C4-2B (cell line): ENCODE data around the gene XG.
"Not testable (repeated sequence)": the region's sequence is repeated elsewhere in the genome, so short reads cannot be mapped to it uniquely, and the experiment has no call there.

Experiments
- ZFX ChIP-seq: fragments of 450-650 bp; IDR thresholded peaks from 2 replicates; pipeline ENCODE4 v1.6.1; 2017
- TF ChIP-seq, protein P1 (sequence below): fragments of 450-650 bp; conservative IDR thresholded peaks from 2 replicates; pipeline ENCODE4 v1.5.1; 2017; ENCODE audit warnings: mild to moderate bottlenecking

DNA sequence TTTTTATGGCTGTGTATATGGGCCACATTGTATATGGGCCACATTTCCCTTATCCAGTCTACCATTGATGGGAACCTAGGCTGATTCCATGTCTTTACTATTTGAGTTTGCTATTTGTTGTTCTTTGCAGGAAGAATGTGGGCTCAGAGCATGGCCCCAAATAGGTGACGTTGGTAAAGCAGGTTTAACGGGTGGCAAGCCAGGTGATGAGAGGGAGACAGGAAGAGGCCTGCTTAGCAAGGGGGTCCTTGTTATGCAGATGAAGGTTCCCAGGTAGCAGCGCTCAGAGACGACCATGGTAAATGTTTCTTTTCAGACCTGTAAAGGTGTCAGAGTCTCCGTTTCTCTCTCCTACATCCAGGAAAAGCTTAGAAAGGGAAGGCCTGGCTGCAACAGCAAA is 48.1 kb downstream of the XG start:
- not testable (repeated sequence) for TF ChIP-seq ZFX
- TF ChIP-seq, protein P1, sequence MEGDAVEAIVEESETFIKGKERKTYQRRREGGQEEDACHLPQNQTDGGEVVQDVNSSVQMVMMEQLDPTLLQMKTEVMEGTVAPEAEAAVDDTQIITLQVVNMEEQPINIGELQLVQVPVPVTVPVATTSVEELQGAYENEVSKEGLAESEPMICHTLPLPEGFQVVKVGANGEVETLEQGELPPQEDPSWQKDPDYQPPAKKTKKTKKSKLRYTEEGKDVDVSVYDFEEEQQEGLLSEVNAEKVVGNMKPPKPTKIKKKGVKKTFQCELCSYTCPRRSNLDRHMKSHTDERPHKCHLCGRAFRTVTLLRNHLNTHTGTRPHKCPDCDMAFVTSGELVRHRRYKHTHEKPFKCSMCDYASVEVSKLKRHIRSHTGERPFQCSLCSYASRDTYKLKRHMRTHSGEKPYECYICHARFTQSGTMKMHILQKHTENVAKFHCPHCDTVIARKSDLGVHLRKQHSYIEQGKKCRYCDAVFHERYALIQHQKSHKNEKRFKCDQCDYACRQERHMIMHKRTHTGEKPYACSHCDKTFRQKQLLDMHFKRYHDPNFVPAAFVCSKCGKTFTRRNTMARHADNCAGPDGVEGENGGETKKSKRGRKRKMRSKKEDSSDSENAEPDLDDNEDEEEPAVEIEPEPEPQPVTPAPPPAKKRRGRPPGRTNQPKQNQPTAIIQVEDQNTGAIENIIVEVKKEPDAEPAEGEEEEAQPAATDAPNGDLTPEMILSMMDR: not testable (repeated sequence)
